ENCODE measurements around the gene UFM1.

The UFM1 gene

DNA sequence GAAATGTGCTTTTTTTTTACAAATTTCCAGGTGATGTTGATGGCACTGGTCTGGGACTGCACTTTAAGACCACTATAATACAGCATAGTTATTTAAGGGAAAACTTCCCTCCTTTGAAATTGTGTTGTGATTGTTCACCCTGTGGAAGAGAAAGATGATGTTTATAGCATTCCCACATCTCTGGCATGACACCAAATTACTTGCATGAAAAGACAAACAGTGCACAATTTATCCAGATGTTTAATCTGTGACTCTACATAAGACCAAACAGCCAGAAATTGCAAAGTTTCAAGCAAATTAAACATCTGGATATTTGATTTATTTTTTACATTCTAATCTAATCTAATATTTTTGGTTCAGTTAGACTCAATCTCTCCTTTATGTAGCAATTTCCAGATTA lies 51.6 kb downstream of the UFM1 start:
- Histone ChIP-seq H4K20me1 (ENCODE audit: insufficient read depth, low read length) (no peaks in the 10 kb centered on the region), H2AFZ (ENCODE audit: low read depth, low read length) (no peak overlapping the region), H3K4me2 (ENCODE audit: low read length) (no peak overlapping the region), H3K9ac (ENCODE audit: low read length) (no peak overlapping the region), H3K36me3 (replicated peaks; ENCODE audit: low read depth, low read length) (no peaks in the 10 kb centered on the region), H3K79me2 (ENCODE audit: low read length) (no peaks in the 10 kb centered on the region), H3K27me3 (ENCODE audit: low read depth, low read length) (no peaks in the 10 kb centered on the region), H3K27ac (ENCODE audit: low read length) (no peak overlapping the region), H3K4me1 (ENCODE audit: low read length) (peaks cover 5% of the 10 kb centered on the region; the same call in 1 of the 2 replicates), H3K4me3 (ENCODE audit: low read length) (no peak overlapping the region), H3K9me3 (ENCODE audit: insufficient read depth, low read length) (no peaks in the 10 kb centered on the region)
- TF ChIP-seq EZH2phosphoT487 (IDR thresholded peaks at IDR 0.05; ENCODE audit: low read depth): no peak
- TF ChIP-seq, protein P1, sequence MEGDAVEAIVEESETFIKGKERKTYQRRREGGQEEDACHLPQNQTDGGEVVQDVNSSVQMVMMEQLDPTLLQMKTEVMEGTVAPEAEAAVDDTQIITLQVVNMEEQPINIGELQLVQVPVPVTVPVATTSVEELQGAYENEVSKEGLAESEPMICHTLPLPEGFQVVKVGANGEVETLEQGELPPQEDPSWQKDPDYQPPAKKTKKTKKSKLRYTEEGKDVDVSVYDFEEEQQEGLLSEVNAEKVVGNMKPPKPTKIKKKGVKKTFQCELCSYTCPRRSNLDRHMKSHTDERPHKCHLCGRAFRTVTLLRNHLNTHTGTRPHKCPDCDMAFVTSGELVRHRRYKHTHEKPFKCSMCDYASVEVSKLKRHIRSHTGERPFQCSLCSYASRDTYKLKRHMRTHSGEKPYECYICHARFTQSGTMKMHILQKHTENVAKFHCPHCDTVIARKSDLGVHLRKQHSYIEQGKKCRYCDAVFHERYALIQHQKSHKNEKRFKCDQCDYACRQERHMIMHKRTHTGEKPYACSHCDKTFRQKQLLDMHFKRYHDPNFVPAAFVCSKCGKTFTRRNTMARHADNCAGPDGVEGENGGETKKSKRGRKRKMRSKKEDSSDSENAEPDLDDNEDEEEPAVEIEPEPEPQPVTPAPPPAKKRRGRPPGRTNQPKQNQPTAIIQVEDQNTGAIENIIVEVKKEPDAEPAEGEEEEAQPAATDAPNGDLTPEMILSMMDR (IDR thresholded peaks at IDR 0.05; ENCODE audit: low read depth, low read length): no peak

- Histone ChIP-seq H2AFZ (ENCODE audit: low read depth, low read length) (no peak overlapping the region), H3K4me3 (ENCODE audit: low read length) (no peak overlapping the region), H3K9me3 (ENCODE audit: insufficient read depth, low read length) (no peaks in the 10 kb centered on the region), H3K27ac (ENCODE audit: low read length) (no peak overlapping the region), H3K9ac (ENCODE audit: low read length) (no peak overlapping the region), H3K4me2 (ENCODE audit: low read length) (no peak overlapping the region), H3K27me3 (ENCODE audit: low read depth, low read length) (no peaks in the 10 kb centered on the region), H3K4me1 (ENCODE audit: low read length) (no peaks in the 10 kb centered on the region), H4K20me1 (ENCODE audit: insufficient read depth, low read length) (no peaks in the 10 kb centered on the region), H3K79me2 (ENCODE audit: low read length) (no peaks in the 10 kb centered on the region), H3K36me3 (replicated peaks; ENCODE audit: low read depth, low read length) (no peaks in the 10 kb centered on the region)
- TF ChIP-seq EZH2phosphoT487 (IDR thresholded peaks at IDR 0.05; ENCODE audit: low read depth): no peak
- TF ChIP-seq, protein P1 (IDR thresholded peaks at IDR 0.05; ENCODE audit: low read depth, low read length): no peak
Measured at GRCh38 chr13:38405216-38405615, 55.6 kb downstream of the UFM1 start.

- Histone ChIP-seq H4K20me1 (ENCODE audit: insufficient read depth, low read length) (no peaks in the 10 kb centered on the region), H3K4me2 (ENCODE audit: low read length) (no peak overlapping the region), H3K4me1 (ENCODE audit: low read length) (no peaks in the 10 kb centered on the region), H3K79me2 (ENCODE audit: low read length) (no peaks in the 10 kb centered on the region), H3K27me3 (ENCODE audit: low read depth, low read length) (no peaks in the 10 kb centered on the region), H3K9ac (ENCODE audit: low read length) (no peak overlapping the region), H3K36me3 (replicated peaks; ENCODE audit: low read depth, low read length) (no peaks in the 10 kb centered on the region), H3K27ac (ENCODE audit: low read length) (no peak overlapping the region), H3K4me3 (ENCODE audit: low read length) (no peak overlapping the region), H3K9me3 (ENCODE audit: insufficient read depth, low read length) (no peaks in the 10 kb centered on the region), H2AFZ (ENCODE audit: low read depth, low read length) (no peak overlapping the region)
- TF ChIP-seq, protein P1 (IDR thresholded peaks at IDR 0.05; ENCODE audit: low read depth, low read length): no peak
- no peak for TF ChIP-seq EZH2phosphoT487 (IDR thresholded peaks at IDR 0.05; ENCODE audit: low read depth)
Measured at GRCh38 chr13:38409771-38410170, 60.1 kb downstream of the UFM1 start.

DNA sequence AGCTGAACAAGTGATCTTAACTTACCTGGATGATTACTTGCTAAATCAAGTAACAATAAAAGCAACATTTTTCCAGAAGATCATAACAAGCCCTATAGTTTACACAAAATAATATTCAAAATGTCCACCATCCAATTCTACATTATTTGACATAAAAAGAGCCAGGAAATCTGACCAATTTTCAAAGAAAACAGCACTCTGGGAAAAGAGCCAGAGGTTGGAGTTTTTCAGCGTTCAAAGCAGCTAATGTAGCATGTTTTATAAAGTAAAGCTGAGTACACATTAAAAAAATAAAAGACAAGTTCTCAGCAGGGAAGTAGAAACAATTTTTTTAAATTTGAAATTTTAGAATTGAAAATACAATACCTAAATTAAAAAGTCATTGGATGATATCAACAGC lies 62.6 kb downstream of the UFM1 start:
- H3K36me3 ChIP-seq (replicated peaks; ENCODE audit: low read depth, low read length): no peaks in the 10 kb centered on the region
- H3K9ac ChIP-seq (ENCODE audit: low read length): no peak overlapping the region
- no peaks in the 10 kb centered on the region for H3K79me2 ChIP-seq (ENCODE audit: low read length)
- no peak overlapping the region for H3K4me2 ChIP-seq (ENCODE audit: low read length)
- H2AFZ ChIP-seq (ENCODE audit: low read depth, low read length): no peak overlapping the region
- H3K27ac ChIP-seq (ENCODE audit: low read length): no peak overlapping the region
- no peaks in the 10 kb centered on the region for H4K20me1 ChIP-seq (ENCODE audit: insufficient read depth, low read length)
- H3K27me3 ChIP-seq (ENCODE audit: low read depth, low read length): no peaks in the 10 kb centered on the region
- H3K4me1 ChIP-seq (ENCODE audit: low read length): peaks cover 10% of the 10 kb centered on the region
- no peaks in the 10 kb centered on the region for H3K9me3 ChIP-seq (ENCODE audit: insufficient read depth, low read length)
- H3K4me3 ChIP-seq (ENCODE audit: low read length): no peak overlapping the region
- TF ChIP-seq, protein P1 (IDR thresholded peaks at IDR 0.05; ENCODE audit: low read depth, low read length): no peak
- TF ChIP-seq EZH2phosphoT487 (IDR thresholded peaks at IDR 0.05; ENCODE audit: low read depth): no peak
